HG02798 (cell line): ENCODE data around the gene SIGLEC11.

Experiments
- ATAC-seq: cut with Tn5 transposase; IDR thresholded peaks from one replicate; pipeline ENCODE4 v1.9.1; 2021; ENCODE audit warnings: mild to moderate bottlenecking; ENCODE audit not compliant: unreplicated experiment, poor library complexity

Gene SIGLEC11

DNA sequence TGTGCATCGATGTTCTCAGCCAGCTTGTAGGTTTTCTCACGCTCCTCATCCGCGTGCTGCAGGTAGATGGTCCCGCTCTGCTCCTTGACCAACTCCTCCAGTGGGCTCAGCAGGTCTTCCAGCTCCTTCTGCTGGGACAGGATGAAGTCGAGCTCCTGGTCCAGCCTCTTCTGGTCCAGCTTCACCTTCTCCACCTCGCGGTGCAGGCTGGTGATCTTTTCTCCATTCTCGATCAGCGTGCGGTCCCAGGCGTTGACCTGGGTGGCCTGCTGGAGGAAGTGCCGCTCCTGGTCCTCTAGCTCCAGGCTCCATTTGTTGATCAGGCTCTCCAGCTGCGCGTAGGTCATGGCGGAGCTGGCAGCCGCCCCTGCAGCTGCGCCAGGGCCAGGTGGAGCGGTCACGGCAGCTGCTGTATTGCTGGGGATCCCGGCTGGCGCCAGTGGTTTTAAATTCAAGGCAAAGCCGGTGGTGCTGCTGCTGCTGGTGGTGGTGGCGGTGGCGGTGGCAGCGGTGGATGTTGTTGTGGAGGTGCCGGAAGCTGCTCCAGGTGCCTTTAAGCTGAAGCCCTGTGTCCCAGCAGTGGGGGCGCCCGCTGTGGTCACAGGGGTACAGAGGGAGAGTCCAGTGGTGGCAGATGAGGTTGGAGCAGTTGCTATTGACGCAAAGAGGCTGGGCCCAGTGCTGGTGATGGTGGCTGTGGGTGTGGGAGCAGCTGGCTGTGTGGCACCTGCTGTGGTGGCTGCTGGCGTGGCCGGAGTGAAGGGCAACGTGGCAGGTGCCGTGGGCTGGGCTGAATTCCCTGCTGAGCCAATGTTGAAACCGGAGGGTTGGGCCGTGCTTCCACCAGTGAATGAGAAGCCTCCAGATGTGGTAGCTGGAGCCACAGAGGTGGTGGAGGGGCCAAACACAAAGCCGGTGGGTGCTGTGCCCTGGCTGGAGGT is 52.2 kb downstream of the SIGLEC11 start:
- no peak for ATAC-seq

DNA sequence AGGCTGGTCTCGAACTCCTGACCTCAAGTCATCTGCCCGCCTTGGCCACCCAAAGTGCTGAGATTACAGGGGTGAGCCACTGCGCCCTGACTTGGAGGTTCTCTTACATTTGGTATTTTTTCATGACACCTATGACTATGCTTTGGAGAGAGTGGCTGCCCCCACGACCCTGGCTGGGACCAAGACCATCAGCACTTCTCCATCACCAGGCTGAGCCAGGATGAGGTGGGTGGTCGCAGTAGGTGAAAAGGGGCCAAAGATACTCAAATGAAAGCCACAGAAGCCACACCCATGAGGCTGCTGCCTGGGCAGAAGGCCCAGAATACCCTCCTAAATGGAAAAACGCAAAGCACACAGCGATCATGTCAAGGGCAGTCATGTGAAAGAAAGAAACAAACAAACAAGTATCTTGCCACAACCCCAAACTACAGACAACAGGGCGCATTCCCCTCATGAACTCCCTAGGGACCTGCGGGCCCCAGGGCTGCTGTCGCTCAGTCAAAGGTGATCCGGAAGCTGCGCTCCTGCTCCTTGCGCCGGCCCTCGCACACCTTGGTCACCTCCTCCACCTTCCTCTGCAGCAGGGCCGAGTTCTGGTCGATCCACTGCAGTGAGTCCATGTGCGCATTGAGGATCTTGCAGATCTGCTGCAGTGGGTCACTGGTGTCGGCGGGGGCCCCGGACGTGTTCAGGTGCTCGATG is 53.1 kb downstream of the SIGLEC11 start:
- peak; percentile 41 for ATAC-seq

DNA sequence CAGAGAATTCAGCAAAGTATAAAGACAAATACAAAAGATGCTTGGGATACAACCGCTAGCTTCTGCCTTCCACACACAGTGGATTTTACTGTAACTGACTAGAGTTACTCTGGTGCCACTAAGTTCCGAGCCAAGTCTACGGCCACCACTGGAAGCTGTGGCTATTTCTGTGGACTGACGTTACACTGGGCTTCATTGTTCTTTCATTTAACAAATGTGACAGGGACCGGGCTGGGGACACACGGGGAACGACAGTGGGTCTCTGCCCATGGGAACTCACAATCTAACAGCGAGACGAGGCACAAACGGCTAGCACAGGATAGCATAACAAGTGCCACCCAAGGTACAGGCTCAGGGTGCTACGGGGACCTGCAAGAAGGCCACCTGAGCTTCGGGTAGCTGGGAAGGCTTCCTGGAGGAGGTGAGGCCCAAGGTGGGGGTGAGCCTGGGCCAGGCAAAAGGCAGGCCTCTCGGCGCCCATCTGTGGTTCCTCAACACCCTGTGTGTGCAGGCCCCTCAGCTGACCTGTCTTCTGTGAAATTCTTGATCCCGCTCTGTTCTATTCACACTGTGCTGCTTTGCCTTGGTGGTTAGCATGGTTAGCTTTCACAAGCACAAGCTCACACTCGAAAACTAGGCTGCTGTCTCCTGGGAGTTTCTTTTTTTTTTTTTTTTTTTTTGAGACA is 54.0 kb downstream of the SIGLEC11 start:
- no peak for ATAC-seq

DNA sequence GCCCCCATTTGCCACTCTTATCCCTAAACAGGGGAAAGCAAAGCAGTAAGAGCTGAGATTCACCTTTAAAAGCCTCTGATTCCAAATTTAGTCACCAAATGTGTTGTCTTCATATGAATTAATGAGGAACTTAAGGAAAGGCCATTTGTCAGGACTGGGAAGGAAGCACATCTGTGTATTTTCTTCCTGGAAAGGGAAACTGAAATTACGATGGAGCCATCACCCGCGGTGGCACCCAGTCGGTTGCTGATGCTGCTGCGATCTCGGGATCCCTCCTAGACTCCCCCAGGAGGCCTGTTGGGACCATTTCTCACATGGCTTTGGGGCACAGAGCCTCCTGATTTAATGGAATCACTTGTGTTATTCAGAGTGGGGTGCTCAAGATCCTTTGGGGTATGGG is 56.8 kb downstream of the SIGLEC11 start:
- no peak for ATAC-seq
